GM12864 (cell line): ENCODE data around the gene APOC3.
"Not testable (repeated sequence)": the region's sequence is repeated elsewhere in the genome, so short reads cannot be mapped to it uniquely, and the experiment has no call there.

Experiments
- DNase-seq: peaks from one replicate; pipeline ENCODE4 v3.0.0-alpha.2; 2011; ENCODE audit warnings: low read depth
- H3K4me3 ChIP-seq: 2 replicates; pipeline ENCODE4 v1.5.1; 2011; ENCODE audit warnings: mild to moderate bottlenecking, low read depth, low read length, control low read depth
- CTCF ChIP-seq: IDR thresholded peaks from 2 replicates; pipeline ENCODE4 v1.5.1; 2011; ENCODE audit warnings: low read depth, mild to moderate bottlenecking, moderate library complexity, low read length, control low read depth, inconsistent platforms; ENCODE audit errors: missing control alignments

Gene APOC3

GRCh38 chr11:116792869-116793771 is 36.6 kb upstream of the APOC3 start:
- no peak overlapping the region for H3K4me3 ChIP-seq
- no peak for DNase-seq
- TF ChIP-seq CTCF, result no peak

- no peak for TF ChIP-seq CTCF
- no peak for DNase-seq
- no peak overlapping the region for H3K4me3 ChIP-seq
Observed at GRCh38 chr11:116793772-116794097, 36.0 kb upstream of the APOC3 start.

GRCh38 chr11:116794851-116795250 is 34.9 kb upstream of the APOC3 start:
- no peak for TF ChIP-seq CTCF
- no peak overlapping the region for H3K4me3 ChIP-seq
- DNase-seq, result no peak

- H3K4me3 ChIP-seq, result no peak overlapping the region
- no peak for DNase-seq
- no peak for TF ChIP-seq CTCF
Observed at GRCh38 chr11:116796548-116796947, 33.2 kb upstream of the APOC3 start.

- TF ChIP-seq CTCF, result no peak
- DNase-seq, result no peak
Observed at GRCh38 chr11:116797816-116798215, 31.9 kb upstream of the APOC3 start.

GRCh38 chr11:116798368-116798767 is 31.3 kb upstream of the APOC3 start:
- DNase-seq, result no peak
- TF ChIP-seq CTCF, result no peak

More at GRCh38 chr11:116797816-116798215, 31.9 kb upstream of the APOC3 start:
- no peak overlapping the region for H3K4me3 ChIP-seq

GRCh38 chr11:116800610-116801009 is 29.1 kb upstream of the APOC3 start:
- TF ChIP-seq CTCF, result no peak
- no peak for DNase-seq
- H3K4me3 ChIP-seq, result no peak overlapping the region

More at GRCh38 chr11:116798368-116798767, 31.3 kb upstream of the APOC3 start:
- H3K4me3 ChIP-seq, result no peak overlapping the region

- H3K4me3 ChIP-seq, DNase-seq: not testable (repeated sequence)
Observed at GRCh38 chr11:116801662-116802061, 28.0 kb upstream of the APOC3 start.
